ENCODE data around the gene PARD3. TPM values are rescaled to one million over a fixed set of nuclear protein-coding genes. Genes with fewer than 3 reads are reported as not detected.

The PARD3 gene
- total RNA-seq, 1 experiment from 2014 or later: 52.9 TPM

DNA sequence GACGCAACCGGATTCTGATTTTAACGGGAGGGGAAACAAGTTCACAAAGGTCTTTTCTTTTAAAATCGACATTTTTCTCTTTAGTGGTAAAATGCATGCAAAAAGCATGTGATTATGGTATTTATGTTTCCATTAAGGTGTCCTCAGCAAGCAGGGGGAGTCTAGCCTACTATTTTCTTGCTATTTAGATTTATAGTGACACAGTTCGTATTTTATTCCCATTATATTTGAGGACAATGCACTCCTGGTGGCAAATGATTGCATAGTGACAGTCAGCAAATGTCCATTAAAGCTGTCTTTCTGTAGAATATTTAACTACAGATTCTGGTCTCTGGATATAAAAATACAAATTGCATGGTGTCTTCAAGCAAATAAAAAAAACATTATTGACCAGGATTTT lies 554.2 kb downstream of the PARD3 start:
- no peak for DNase-seq (ENCODE audit: low spot score)

DNA sequence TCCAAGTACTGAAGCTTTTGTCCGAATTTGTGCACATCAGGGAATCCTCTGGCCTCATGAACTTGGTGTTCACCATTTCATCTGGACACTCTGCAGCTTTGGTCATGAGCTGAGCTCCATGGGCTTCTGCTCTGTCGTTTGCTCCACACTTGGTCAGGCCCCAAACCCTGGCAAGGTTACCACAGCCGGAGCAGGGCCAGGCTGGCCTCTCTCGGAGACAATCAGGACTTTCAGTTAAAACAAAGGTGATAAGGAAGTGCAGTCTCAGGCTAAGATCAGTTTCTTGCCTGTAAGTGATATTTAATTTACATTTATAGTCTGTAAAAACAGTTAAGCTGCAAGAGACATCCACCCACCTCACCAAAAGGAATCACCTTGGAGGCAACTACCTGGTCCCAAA lies 558.9 kb downstream of the PARD3 start:
- no peak for DNase-seq (ENCODE audit: low spot score)

DNA sequence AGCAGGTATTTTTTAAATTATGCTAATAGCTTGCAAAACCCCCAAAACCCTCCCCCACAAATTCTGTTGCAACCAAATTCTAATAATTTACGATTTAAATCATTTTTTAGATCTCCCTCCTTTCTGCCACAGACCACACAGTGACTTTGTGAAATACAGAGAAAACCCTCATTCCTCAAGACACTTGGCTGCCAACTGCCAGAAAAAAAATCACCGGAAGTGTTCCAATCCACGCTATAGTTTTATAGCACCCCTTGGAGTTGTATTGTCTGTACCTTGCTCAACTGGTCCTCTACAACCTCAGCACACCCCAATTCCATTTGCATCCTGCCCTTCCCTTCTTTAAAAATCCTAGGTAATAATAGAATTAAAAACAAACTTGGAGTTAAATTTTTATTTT lies 560.1 kb downstream of the PARD3 start:
- no peak for DNase-seq (ENCODE audit: low spot score)

DNA sequence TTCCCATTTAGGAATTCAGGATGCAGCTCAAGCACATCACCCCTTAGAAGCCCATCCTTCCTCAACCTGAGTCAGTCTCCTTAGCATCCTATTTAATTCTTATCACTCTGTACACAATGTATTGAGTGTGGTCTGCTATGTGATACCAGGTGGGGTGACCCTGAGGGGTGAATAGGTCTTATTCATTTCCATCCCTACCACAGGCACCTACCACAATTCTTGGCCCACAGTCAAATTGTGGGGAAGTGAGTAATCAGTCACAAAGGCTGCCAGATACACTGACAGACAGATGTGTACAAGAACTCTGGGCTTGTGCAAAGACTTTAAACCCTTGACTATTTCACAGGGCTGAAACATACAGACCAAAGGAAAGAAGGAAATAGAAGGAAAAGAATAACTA lies 560.5 kb downstream of the PARD3 start:
- DNase-seq (ENCODE audit: low spot score): peak; percentile 78

DNA sequence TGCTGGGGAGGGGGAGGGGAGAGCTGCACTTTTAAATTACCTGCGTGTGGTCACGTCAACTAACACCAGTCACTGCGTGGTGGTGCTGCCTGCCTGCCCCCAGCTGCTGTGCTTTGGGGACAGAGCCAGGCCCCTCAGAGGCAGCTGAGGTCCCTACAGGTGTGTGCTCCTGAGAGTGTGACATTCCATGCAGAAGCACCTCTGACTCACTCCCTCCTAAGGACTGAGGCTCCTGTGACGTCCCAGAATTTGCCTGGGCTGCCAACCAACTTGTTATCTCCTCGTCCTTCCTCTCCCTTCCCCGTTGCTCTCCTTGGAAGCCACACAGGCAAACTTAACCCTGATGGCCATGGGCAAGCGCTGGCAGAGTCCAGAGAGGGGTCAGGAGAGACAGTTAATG lies 563.0 kb downstream of the PARD3 start:
- peak; percentile 22 for DNase-seq (ENCODE audit: low spot score)

DNA sequence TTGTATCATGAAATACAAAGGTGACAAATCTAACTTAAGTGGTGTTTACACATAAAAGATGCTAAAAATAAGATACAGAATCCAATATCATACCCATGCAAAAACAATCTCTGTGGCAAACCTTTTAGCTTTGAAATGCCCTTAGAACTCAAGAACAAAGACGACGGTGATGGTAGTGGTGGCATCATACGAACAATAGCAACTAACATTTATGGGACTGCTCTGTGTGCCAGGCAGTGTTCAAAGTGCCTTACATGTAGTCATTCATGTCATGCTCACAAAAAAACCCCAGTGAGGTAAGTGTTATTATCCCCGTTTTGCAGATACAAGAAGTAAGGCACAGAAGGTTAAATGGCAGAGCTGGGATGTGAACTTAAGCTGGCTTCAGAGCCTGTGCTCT lies 563.9 kb downstream of the PARD3 start:
- no peak for DNase-seq (ENCODE audit: low spot score)

DNA sequence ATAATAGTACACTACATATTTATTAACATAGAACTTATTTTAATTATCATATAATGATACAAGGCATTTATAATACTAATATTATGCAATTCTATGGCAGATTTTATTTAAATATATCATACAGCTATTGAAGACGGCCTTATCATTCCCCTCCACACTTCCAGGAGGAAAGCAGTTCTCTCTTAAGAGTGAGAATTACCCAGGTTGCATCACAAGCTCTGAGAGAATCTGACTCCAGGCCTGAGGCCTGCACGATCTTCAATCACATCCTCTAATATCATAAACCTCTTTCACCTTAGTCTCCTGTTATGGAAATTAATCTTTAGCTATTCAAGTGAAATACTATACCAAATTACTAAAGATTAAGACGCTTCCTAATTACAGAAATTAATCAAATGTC lies 564.4 kb downstream of the PARD3 start:
- DNase-seq (ENCODE audit: low spot score): no peak

DNA sequence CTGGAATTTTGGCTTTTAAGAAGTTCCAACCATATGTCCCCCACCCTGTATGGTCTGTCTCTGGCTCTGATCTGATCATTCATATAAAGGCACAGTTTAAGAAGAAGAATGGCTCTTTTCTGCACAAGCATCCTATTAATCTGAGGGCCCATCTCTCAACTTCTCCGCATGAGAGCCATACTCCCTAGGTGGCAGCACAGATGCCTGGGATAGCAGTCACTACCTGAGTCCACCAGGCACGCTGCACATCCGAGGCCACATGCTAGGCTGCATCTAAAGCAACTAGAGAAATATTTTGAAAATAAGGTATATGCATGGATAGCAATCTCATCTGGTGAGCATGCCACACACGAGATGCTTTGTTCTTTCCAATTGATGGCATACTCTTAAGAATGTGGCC lies 565.5 kb downstream of the PARD3 start:
- no peak for DNase-seq (ENCODE audit: low spot score)

DNA sequence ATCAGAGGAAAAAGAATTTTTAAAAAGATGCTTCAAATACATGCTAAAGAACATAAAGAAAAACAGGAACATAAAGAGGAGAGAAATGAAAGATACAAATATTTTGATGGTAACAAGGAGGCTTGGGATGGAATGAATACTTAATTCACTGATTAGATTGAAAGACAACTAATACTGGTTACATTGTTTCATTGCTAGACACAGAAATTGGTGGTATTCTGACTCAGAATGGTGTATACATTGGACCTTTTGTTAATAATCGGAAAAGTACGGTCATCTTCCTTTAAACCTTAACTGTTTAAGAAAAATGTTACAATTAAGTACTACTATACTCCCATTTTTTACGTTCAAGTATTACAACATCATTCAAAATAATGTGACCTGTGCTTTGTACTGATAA lies 567.5 kb downstream of the PARD3 start:
- DNase-seq (ENCODE audit: low spot score): no peak

DNA sequence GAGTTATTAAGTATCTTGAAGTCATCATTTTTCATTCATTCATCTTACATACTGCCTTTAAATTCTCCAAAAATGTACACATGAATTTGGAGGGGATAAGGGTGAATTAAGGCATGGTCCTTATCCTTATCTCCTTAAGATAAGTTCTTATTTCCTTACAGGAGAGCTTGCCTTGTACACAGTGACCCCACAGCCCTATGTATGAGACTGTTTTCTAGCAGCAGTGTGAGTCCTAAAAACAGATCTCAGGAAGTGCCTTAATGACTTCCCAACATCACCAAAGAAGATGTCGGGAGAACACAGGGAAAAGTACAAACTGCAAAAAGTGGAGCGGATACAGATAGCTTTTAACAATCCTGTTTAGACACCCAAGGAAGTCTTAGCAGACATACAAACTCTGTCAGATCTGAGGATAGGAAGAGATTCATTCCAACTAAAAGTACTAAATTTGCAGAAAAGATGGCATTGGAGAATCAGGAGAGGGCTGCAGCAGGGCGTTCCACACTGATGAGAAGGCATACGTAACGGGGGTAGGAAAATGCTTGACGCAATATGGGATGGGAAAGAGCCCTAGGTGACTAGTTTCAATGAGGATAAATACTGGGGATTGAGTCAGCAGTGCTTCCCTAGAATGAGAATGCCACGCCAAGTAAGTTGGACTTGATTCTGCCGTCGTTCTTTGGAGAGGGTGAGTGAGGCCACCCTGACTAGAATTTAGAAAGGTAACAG lies 570.2 kb downstream of the PARD3 start:
- DNase-seq (ENCODE audit: low spot score): no peak

DNA sequence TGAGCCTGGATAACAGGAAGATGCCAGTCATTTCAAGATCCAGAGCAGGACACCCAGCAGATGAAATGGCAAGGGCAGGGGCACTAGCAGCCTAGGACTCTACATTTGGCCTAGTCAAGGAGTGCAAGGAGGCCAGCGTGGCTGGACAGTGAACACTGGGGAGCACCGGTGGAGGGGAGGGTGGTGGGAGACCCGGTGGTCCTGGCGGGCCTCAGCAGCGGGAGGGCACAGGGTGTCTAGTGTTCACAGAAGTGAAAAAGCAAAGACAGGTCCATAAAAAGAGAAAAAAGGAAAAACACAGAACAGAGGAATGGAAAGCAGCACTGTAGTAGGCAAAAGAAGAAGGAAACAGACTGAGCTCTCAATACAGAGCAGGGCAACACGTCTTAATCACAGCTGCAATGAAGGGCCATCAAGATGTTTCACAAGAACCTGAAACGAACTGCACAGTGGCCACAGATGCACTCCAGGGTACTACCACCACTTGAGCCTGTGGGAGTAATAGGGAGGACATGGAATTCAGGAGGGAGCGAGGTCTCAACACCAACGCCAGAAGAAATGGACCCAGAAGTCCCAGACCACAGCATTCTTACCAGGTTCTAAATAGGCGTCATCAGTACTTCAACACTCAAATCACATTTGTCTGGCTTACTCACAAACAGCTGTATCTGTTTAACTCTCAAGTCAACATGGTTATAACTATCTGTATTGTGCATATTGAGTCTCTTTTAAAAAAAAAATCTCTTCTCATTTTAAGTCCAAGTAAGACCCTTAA lies 573.7 kb downstream of the PARD3 start:
- no peak for DNase-seq (ENCODE audit: low spot score)

DNA sequence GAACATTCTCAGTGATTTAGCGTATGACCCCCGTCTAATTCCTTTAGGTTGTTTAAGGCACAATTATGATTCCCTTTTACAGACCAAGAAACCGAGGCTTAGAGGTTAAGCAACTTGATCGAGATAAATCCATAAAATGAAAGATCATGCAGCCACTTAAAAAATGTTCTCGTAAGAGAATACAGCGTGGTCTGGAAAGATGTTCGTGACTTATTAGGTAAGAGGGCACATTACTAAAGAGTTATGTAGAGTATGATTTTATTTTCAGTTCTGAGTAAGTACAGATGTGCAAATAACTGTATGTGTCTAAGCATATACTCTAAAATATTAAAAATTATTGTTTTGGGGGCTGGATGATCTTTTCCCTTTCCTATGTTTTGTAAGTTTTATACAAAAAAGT lies 575.1 kb downstream of the PARD3 start:
- DNase-seq (ENCODE audit: low spot score): no peak

DNA sequence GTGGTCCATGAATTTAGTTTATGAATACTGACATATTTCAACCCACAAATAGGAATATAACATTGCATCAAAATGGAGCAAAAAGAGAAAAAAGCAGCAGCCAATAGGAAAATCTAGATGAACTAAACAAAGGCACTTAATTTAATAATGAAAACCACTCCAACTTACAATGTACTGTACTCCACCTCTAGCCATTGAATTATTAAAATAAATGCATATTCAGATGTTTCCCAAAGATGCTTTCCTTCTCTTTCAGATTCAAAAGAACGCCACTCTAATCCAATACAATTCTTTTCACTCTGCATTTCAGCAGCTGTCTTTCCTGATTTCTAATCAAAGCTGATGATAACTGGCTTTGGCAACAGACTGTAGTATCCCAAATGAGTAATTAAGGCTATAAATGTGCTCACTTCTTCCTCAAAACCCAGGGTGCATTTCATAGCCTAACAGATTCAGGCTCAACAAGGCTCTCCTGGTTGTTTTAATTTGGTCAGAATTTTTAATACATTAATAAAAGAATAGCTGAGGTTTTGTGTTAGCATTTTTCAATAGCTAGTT lies 577.1 kb downstream of the PARD3 start:
- DNase-seq (ENCODE audit: low spot score): no peak

DNA sequence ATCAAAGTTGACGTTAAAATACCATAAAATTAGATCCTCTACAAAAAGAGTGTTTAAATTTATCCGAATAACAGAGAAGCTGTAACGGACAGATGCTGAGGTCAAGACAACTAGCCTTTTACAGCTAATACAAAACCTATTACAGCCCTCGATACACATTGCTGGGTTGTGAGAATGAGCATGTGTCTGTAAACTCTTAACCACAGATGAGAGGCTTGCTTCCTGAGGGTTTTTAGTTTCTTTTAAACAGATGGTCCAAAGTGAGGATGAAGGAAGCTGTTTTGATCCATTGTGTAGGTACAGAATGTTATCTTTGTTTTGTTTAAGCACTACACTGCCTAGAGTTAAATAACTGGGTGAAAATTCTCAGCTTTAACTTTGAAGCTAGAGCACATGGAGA lies 578.2 kb downstream of the PARD3 start:
- DNase-seq (ENCODE audit: low spot score): no peak

DNA sequence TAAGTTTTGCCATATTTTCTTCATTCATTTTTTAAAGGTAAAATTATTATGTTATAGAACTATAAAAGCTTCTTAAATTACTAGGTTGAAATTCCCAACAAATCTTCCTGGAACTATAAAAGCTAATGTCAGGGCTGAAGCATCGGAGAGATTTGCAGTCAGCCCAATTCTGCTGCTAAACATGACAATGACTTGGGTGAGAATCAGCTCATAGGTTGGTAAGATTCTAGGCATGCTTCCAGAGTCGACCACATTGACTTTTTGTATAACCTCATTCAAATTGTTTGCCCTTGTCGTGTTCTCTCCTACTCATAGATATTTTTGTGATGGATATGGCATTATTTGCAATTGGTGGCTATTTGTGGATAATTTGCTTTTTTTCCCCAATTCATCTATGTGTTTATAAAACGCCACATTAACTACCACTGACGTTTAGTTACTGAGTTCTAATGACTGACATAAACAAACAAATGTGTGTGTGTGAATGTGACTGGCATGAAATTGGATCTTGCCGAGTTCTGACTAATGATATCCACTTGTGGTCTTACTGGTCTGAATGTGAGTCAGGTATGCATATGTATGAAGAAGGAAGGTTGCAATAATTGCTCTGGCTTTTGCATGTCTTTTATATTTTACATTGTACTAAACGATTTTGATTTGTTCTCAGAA lies 579.8 kb downstream of the PARD3 start:
- DNase-seq (ENCODE audit: low spot score): no peak

DNA sequence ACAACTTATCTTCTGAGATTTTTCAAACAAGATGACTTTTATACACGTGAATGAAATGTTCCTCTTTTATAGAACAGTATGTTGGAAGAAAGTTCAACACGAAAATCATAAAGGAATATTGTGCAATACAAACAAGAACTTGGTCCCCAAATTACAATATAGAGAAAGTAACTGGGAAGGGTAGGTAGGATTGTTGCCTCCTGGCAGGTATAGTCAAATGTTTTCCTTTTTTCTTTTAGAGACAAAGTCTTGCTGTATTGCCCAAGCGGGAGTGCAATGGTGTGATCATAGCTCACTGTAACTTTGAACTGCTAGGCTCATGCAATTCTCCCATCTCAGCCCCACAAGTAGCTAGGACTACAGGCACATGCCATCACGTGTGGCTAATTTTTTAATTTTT lies 582.6 kb downstream of the PARD3 start:
- no peak for DNase-seq (ENCODE audit: low spot score)

DNA sequence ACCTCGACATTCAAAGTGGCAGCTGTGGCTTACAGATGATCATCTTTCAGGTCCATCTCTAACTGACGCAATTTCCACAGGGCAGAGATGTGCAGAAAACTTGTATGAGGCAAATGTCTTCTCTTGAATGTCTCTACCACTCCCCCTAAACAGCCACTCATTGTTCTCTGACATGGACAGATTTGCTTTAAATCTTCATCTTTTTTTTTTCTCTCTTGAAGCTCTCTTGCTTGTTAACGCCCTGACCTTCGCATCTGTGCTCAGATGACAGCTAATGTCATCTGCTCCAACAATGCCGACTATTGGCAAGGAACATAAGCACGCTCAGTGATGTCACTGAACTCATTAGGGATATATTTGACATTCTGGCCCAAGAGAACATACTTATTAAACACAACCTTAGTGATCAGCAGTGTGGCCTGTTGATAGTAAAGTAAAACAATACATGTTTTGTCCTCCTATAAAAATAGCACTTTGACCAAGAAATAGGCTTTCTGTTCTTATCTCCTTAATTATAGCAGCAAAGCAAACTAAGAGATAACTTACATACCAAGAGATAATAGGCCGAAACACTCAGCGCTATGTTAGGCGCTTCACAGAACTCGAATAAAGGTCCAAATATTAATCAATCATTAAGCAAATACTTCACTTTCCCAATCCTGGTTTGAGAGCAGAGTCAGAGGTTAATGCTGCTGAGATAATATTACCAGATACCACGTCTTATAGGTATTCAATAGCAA lies 583.5 kb downstream of the PARD3 start:
- no peak for DNase-seq (ENCODE audit: low spot score)

DNA sequence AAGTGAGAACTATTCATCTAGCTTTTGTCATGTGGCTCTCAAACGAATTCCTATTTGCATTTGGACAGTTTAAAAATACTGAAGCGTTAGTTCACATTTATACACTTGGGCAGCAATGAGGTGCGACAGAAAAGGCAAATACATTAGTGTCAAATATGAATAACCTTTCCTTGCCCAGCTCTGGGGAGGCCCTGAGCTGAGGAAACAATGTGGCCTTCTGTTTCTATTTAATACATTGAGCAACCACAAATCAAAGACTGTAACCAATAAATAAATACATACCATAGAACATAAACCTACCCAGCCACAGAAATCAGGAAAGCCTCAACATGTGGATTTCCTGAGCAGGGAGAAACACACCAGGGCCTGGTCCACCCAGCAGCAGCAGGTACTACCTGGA lies 585.2 kb downstream of the PARD3 start:
- DNase-seq (ENCODE audit: low spot score): no peak

DNA sequence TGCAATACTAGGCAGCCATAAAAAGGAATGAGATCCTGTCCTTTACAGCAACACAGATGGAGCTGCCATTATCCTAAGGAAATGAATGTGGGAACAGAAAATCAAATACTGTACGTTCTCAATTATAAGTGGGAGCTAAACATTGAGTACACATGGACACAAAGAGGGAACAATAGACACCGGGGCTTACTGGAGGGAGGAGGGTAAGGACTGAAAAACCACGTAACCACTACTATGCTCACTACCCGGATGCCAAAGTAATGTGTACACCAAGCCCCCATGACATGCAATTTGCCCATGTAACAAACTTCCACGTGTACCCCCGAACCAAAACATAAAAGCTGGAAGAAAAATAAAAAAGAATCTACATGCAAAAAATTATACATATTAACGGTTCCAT lies 587.0 kb downstream of the PARD3 start:
- no peak for DNase-seq (ENCODE audit: low spot score)

DNA sequence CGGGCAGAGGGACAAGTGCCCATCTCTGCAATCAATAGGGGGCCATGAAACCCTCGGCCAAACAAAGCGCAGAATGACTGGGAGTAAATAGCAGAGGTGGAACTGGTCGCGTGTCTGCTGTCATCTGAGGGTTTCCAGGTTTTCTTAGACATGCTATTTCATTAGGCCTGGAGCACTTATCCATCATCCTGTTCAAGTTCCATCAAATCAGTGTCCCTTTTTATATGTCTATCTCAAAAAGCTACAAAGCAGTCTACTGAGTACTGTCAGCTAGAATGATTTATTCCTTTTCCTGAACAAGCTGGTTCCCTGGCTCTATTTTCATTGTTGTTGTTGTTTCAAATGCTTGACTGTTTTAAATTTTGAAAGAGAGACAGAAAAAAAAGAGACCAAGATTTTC lies 590.5 kb downstream of the PARD3 start:
- no peak for DNase-seq (ENCODE audit: low spot score)

DNA sequence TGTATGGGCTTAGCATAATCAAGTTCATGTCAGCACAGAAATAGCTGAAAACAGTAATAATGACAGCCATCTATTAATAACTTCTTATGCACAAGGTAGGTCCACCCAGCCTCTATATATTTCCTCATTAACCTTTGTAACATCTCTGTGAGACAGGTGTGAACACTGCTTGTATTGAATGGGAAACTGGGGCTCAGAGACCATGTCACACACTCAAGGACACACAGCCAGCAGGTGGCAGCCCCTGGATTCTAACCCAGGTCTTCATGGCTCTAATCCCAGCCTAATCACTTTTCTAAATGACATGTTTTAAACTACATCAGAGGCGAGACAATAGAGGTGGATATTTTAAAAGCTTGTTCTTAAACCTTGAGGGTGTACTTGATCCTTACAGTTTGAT lies 591.4 kb downstream of the PARD3 start:
- DNase-seq (ENCODE audit: low spot score): no peak

DNA sequence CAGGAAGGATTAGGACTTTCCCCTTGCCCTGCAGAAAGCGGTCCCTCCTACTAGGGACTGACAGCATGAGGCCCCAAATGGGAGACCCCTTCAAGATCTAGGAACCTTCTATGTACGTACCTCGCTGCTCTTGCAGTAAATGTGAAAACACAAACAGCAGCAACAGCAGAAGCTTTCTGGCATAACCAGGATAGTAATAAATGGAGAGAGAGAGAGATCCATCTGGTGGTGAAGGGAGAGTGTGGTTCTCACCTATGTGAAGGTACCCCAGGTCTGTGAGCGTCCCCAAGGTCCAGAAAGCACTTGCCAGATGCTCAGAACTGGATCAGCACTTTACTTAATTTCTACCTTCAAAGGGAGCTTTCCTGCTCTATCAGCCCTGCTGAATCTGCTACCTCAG lies 592.7 kb downstream of the PARD3 start:
- DNase-seq (ENCODE audit: low spot score): no peak

Data from A172 (cell line).